IPS-15b (cell line): ENCODE data around the gene PSMD5.
A peak's percentile ranks its signal among the peaks of the same experiment; 100 is the strongest.

ENCODE experiments used
- H3K27me3 ChIP-seq: one replicate; pipeline ENCODE4 v1.6.1; 2013; ENCODE audit warnings: low read length; ENCODE audit not compliant: control insufficient read depth, insufficient read depth
- H3K36me3 ChIP-seq: one replicate; pipeline ENCODE4 v1.6.1; 2013; ENCODE audit warnings: low read length; ENCODE audit not compliant: control insufficient read depth, insufficient read depth
- H3K4me1 ChIP-seq: one replicate; pipeline ENCODE4 v1.6.1; 2013; ENCODE audit warnings: mild to moderate bottlenecking, low read length; ENCODE audit not compliant: control insufficient read depth, insufficient read depth
- H3K4me3 ChIP-seq: one replicate; pipeline ENCODE4 v1.5.1; 2013; ENCODE audit warnings: low read depth, low read length
- H3K9ac ChIP-seq: one replicate; pipeline ENCODE4 v1.6.1; 2013; ENCODE audit warnings: low read depth, mild to moderate bottlenecking, low read length
- H3K9me3 ChIP-seq: one replicate; pipeline ENCODE4 v1.6.1; 2013; ENCODE audit warnings: mild to moderate bottlenecking, low read length; ENCODE audit not compliant: control insufficient read depth, insufficient read depth

The PSMD5 gene

DNA sequence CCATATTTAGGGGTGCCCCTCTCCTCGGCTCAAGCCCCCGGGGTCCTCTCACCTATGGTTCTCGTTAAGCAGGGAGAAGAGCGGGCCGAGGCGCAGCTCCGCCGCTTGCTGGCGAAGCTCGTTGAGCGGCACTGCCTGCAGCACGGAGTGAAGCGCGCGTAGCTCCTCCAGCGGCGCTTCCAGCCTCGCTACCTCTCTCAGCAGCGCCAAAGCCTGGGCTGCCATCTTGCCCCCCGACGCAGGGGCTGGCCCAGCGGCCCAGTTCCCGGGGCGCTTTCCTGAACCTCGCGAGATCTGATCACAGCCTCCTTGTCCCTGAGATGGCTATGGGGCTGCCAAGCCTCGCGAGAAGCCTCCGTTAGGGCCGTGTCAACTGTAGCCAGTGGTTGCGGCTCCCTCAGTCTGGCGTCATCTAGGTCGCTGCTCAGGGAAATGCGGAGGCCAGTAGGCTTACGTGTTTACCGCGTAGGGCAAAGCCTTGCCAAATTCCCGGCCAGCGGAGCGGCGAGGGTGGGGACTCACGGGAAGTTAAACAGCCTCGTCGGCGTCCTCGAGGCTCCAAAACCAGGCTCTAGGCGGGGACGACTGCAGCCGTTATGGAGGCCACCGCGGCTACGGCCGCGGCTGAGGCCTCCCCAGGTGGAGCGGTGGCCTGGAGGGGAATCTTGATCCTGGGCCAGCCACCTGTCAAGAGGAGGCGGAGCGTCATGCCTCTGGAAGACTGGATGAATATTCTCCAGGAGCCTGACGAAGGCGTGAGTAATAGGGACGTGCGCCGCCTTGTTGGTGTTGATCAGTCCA is at the start of gene PSMD5:
TSS of gene PSMD5 (minus strand) at position 238 of the 801 bp plus-strand sequence. CDS start at position 225, 13 bp downstream.
- peak within 1 kb of the TSS; percentile 86 for H3K4me3 ChIP-seq
- no peaks in the 10 kb centered on the region for H3K36me3 ChIP-seq
- no peaks in the 10 kb centered on the region for H3K27me3 ChIP-seq
- H3K9ac ChIP-seq = peak within 1 kb of the TSS; percentile 90
- no peaks in the 10 kb centered on the region for H3K9me3 ChIP-seq
- H3K4me1 ChIP-seq = peaks cover 15% of the 10 kb centered on the region

DNA sequence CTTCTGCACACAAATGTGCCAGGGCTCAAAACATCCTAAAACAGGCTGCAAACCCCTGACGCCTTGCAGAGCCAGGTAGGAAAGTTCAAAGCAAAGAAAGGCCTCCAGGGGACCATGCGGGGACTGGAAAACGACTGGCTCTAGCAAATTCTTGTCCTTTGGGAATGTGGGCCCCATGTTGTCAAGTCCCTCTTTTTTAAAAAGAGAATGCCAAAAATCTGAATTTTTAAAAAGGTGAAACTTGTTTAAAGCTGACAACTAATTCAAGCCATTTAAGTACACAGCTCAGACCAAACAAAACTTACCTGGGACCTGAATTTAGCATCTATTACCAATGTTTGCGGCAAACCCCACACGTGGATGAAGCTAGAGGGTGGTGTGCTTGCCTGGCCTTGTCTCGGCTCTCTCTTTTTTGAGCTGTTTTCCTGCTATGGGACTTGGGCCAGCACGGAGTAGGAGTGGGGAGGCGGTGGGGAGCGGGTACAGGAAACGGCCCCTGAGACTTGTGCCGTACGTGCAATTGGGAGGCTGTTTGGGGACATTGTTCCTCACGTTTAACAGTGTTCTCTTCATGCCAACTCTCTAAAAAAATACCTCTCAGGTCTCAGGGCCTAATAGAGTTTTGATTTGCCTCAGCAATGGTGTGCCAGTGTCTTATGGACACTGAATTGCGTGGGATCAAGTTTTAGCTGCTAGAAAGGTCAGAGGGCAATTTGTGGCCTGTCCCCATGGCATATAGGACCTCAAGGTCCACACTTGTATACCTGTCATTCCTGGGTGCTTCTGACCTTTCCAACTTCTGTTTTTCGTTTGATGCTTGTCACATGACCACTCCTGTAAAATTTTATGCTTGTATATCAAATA is 49.4 kb upstream of the PSMD5 start:
- H3K4me1 ChIP-seq = peaks cover 8% of the 10 kb centered on the region
- peaks cover 21% of the 10 kb centered on the region for H3K27me3 ChIP-seq
- no peak overlapping the region for H3K9ac ChIP-seq

DNA sequence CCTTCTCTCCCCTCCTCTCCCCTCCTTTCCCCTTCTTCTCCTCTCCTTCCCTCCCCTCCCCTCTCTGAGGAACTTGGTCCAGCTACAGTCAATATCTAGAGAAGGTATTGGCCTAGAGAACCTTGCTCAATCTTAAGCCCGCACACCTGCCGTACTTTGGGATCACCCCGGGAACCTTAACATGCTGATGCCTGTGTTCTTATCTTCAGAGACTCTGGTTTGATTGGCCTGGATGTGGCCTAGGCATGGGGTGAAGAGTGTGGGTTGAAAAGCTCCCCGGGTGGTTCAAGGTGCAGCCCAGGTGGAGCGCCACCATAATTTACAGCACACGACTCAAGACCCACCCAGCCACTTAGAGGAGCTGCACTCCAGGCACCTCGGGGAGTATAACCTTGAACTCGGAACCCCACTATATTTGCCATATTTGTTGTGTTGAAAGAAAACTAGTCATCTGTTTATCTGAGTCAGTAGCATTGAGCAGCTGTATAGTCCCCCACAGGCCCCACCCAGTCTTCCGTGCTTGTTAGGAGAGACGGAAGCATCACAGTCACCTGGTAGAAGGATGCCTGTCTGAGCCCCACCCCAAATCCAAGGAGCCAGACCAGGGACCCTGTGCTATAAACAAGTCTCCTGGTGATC is 48.6 kb upstream of the PSMD5 start:
- peaks cover 21% of the 10 kb centered on the region for H3K27me3 ChIP-seq
- H3K4me3 ChIP-seq = no peak overlapping the region

More for the DNA sequence above, 49.4 kb upstream of the PSMD5 start:
- Histone ChIP-seq H3K9me3 (no peaks in the 10 kb centered on the region), H3K36me3 (no peaks in the 10 kb centered on the region), H3K4me3 (no peak overlapping the region)

DNA sequence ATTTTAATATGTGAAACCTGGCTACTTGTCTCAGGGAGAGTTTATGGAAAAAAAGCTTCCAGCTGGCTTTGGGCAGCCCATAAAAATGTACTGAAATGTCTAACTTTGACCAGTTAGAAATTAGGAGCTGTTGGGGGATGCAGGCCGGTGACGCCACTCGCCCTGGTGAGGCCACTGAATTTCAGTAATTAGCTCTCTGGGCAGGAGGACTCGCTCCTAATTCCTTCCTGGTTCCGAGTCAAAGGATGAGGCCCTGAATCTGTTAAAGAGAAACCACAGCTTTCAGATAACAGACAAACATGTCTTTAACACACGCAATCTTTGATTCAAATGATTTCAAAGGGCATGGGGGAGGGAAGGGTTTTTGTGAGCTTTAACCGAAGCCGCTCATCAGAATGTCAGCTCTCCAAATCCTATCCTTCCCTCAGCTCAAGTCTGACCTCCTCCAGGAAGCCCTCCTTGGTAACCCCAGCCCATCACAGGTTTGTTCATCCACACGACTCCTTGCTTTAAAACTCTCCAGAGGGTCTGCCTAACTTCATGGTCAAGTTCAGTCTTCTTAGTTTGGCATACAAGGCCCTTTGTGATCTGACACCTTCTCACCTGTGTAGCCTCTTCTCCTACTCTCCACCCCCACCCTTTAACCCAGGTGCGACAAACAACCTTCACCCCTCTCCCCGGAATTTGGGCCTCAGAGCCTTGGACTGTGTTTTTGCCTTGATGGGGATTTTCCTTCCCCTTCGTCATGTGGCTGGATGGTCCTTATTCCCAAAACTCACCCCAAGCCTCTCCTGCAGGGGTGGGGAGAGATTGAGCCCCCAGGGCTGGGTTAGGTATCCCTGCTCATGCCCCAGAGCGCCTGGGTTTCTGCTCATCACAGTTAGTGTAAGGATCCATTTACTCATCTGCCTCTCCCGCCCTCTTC is 47.9 kb upstream of the PSMD5 start:
- Histone ChIP-seq H3K9me3 (no peaks in the 10 kb centered on the region), H3K4me1 (peaks cover 7% of the 10 kb centered on the region), H3K27me3 (peaks cover 21% of the 10 kb centered on the region), H3K36me3 (no peaks in the 10 kb centered on the region), H3K9ac (no peak overlapping the region), H3K4me3 (no peak overlapping the region)

More for the DNA sequence above, 48.6 kb upstream of the PSMD5 start:
- Histone ChIP-seq H3K4me1 (peaks cover 7% of the 10 kb centered on the region), H3K9ac (no peak overlapping the region), H3K36me3 (no peaks in the 10 kb centered on the region), H3K9me3 (no peaks in the 10 kb centered on the region)

DNA sequence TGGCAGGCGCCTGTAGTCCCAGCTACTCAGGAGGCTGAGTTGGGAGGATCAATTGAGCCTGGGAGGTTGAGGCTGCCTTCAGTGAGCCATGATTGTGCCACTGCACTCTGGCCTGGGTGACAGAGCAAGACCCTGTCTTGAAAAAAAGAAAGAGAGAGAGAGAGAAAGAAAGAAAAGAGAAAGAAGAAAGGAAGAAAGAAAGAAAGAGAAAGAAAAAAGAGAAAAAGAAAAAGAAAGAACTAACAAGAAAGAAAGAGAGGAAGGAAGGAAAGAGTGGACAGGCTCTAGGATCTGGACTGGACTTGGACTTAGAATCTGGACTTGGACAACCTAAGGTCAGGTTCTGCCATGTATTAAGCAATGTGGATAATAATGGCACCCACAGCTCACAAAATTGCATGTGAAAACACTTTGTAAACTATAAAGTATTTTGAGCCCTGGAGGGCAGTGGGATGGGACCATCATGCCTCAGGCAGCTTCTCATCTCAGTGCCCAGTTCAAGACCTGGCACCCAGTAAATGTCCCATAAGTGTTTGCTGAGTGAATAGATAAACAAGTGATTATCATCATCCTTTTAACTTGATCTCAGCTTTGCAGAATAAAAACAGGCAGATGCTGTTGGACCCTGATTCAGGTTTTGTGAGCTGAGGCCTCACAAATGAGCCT is 47.0 kb upstream of the PSMD5 start:
- H3K27me3 ChIP-seq = peaks cover 16% of the 10 kb centered on the region
- H3K9me3 ChIP-seq = no peaks in the 10 kb centered on the region
- no peak overlapping the region for H3K9ac ChIP-seq
- H3K4me1 ChIP-seq = peaks cover 7% of the 10 kb centered on the region
- H3K4me3 ChIP-seq = no peak overlapping the region
- no peaks in the 10 kb centered on the region for H3K36me3 ChIP-seq

DNA sequence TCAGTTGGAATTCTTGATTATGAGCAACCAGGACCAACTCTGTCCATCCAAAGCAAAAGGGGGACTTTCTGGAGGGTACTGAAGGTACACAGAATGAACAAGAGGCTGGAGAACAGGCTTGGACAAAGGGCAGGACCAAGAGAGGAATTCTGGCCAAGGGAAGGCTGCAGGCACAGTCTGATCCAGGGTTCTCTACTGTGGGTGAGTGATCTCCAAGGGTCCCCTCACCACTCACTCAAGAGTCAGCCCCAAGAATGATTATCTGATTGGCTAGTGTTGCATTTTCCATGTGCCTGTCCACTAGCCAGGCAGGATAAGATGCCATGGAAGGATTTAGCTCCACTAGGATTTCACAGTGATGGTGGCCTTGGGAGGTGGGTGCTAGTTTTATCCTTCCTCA is 45.9 kb upstream of the PSMD5 start:
- no peak overlapping the region for H3K9ac ChIP-seq
- peaks cover 7% of the 10 kb centered on the region for H3K4me1 ChIP-seq
- no peaks in the 10 kb centered on the region for H3K36me3 ChIP-seq
- no peaks in the 10 kb centered on the region for H3K9me3 ChIP-seq
- H3K27me3 ChIP-seq = peaks cover 9% of the 10 kb centered on the region
- H3K4me3 ChIP-seq = no peak overlapping the region

DNA sequence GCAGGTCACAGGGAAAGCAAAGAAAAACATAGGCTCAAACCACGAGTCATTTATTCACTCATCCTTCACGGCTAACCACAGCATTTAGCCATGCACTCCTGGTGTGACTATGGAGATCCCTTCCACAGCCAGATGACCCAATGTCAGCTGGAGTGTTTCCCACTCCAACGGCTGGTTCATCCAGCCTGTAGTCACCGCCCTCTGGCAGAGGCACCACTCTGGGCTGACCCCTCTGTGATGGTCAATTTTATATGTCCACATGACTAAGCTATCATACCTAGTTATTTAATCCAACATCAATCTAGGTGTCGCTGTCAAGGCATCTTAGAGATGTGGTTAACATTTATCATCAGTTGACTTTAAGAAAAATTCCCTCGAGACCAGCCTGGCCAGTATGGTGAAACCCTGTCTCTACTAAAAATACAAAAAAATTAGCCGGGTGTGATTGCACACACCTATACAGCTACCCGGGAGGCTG is 43.8 kb upstream of the PSMD5 start:
- H3K9ac ChIP-seq = no peak overlapping the region
- H3K4me1 ChIP-seq = peaks cover 7% of the 10 kb centered on the region
- no peaks in the 10 kb centered on the region for H3K36me3 ChIP-seq
- H3K27me3 ChIP-seq = no peaks in the 10 kb centered on the region
- no peaks in the 10 kb centered on the region for H3K9me3 ChIP-seq
- H3K4me3 ChIP-seq = no peak overlapping the region

DNA sequence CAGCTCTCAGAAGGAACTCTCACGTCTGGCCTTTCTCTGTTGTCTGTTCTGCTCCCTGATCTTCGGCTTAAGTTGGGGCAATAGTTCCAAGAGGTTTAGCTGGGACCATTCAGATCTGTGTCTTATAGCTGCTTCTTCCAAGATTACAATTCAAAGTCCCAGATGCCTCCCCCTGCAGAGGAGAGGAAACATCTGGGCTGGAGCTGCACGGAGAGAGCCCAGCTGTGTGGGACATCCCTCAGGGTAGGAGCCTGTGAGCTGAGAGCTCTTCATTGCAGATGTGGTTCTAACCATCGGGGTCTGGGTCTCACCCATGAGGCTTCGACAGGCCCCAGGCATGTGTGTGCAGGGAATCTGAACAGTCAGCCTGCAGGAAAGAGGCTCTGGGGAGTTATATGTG is 43.2 kb upstream of the PSMD5 start:
- H3K36me3 ChIP-seq = no peaks in the 10 kb centered on the region
- no peak overlapping the region for H3K9ac ChIP-seq
- no peaks in the 10 kb centered on the region for H3K27me3 ChIP-seq
- H3K4me1 ChIP-seq = peaks cover 6% of the 10 kb centered on the region
- H3K4me3 ChIP-seq = no peak overlapping the region
- no peaks in the 10 kb centered on the region for H3K9me3 ChIP-seq

DNA sequence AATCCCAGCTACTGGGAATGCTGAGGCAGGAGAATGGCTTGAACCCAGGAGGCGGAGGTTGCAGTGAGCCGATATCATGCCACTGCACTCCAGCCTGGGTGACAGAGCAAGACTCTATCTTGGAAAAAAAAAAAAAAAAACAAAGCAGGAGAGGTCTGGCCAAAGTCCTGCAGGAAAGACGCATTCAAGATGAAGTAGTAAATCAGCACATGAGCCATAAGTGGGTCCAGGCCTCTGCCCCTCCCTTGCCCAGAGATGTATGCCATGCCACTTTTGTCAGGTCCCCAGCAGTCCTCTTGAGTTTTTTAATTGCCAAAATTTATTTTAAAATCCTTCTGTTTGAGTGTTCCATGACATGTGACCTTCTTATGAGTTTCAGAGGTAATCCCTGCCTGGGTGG is 42.7 kb upstream of the PSMD5 start:
- Histone ChIP-seq H3K9me3 (no peaks in the 10 kb centered on the region), H3K4me1 (peaks cover 1% of the 10 kb centered on the region), H3K36me3 (no peaks in the 10 kb centered on the region), H3K27me3 (no peaks in the 10 kb centered on the region), H3K9ac (no peak overlapping the region), H3K4me3 (no peak overlapping the region)

DNA sequence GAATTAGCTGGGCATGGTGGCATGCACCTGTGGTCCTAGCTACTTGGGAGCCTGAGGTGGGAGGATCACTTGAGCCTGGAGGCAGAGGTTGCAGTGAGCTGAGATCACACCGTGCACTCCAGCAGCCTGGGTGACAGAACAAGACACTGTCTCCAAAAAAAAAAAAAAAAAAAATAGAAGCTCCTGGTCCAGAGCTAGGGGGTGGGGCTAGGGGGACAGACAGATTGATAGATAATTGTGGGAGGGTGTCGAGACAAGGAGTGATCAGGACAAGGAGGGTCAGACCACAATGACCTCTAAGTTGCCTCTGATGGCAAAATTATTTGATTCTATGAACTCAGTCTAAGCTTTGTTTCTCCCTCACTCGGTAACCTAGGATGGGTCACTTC is 40.9 kb upstream of the PSMD5 start:
- Histone ChIP-seq H3K4me3 (no peak overlapping the region), H3K9ac (no peak overlapping the region), H3K27me3 (no peaks in the 10 kb centered on the region), H3K4me1 (peaks cover 2% of the 10 kb centered on the region), H3K36me3 (no peaks in the 10 kb centered on the region), H3K9me3 (no peaks in the 10 kb centered on the region)
